NCI-H2196 (cell line): ENCODE results near the gene TMEM183A.
A peak's percentile ranks its signal among the peaks of the same experiment; 100 is the strongest.
"Not testable (repeated sequence)": the region's sequence is repeated elsewhere in the genome, so short reads cannot be mapped to it uniquely, and the experiment has no call there.

Experiments
- DNase-seq: peaks from one replicate; lab custom pipeline; 2025; ENCODE audit not compliant: unreplicated experiment; lab: John Stamatoyannopoulos, UW

TMEM183A gene

DNA sequence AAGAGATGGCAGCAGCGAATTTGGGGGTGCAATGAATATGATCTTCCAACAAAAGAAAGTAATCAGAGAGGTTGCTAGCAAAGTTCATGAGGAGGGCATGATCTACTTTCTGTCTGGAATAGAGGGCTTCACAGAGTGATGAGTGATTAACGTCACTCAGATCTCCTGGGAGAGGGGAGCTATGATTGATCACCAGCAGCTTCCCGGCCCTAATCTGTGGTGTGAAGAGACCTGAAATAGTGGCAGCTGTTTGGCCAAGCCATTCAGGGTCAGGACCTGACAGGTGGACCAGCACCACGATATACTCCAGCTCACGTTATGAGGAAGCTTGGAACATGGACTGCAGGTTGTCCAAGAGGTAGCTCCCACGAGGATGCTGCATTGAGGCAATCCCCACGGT, 19.9 kb upstream of the TMEM183A start:
- no peak for DNase-seq

DNA sequence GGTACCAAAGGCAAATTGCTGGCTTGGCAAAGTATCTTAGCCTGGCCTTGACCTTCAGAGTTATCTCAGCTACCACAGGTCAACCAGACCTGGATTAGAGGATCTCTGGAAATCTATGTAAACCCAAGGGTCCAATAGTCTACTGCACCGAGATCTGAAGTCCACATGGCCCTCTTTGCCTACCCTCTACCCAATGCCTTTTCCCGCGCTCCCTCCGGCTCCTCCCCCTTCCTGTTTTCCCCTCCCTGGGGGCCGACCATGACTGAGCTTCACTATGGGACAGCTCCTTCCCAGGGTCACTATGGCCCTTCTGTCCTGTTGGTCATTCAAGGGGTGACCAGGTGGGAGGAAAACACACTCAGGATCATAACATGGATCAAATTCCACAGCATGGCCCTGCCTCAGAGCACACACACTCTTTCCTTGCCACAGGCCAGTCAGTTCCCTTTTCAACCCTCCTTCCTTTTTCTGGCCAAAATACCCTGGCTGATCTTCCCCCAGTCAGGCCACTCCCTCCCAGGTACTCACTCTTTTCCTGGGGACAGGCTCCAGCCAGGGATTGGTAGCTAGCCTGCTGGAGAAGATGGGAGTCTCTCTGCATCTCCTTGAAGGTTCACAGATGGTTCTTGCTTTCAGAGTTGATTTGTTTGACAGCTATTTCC, 19.1 kb upstream of the TMEM183A start:
- DNase-seq = no peak

DNA sequence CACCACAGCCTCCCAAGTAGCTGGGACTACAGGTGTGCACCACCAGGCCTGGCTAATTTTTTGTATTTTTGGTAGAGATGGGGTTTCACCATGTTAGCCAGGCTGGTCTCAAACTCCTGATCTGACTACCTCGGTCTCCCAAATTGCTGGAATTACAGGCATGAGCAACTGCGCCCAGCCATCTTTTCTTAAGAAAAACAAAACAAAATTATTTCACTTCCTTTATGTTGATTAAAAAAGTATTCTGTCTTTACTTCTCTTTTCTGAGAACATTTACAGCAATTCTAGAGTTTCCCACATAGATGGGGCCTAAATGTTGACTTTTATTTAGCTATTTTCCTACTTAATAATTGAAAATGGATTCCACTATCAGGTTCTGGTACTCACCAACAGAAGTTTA, 17.3 kb upstream of the TMEM183A start:
- DNase-seq = no peak

DNA sequence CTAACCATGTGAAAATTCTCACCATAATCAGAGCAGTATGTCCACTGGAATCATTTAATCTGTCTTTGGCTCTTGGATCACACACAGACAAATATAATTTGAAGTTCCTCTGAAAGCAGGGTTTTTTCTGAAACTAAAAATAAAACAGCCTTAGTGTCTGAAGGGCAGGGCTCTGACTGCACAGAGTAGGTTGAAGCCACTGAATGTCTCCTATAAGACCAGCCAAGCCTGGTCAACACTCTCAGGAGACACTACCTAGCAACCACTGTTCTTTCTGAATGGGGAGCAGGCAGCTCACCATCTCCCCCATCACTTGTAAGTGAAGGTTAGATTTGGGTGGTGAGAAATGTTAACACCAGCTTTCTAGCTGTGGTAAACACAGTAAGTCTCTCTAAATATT, 16.1 kb upstream of the TMEM183A start:
- no peak for DNase-seq

GRCh38 chr1:202994756-202995155, 12.4 kb upstream of the TMEM183A start:
- DNase-seq = no peak

GRCh38 chr1:202998836-202999750, 8.1 kb upstream of the TMEM183A start:
- peak; percentile 67 for DNase-seq

DNA sequence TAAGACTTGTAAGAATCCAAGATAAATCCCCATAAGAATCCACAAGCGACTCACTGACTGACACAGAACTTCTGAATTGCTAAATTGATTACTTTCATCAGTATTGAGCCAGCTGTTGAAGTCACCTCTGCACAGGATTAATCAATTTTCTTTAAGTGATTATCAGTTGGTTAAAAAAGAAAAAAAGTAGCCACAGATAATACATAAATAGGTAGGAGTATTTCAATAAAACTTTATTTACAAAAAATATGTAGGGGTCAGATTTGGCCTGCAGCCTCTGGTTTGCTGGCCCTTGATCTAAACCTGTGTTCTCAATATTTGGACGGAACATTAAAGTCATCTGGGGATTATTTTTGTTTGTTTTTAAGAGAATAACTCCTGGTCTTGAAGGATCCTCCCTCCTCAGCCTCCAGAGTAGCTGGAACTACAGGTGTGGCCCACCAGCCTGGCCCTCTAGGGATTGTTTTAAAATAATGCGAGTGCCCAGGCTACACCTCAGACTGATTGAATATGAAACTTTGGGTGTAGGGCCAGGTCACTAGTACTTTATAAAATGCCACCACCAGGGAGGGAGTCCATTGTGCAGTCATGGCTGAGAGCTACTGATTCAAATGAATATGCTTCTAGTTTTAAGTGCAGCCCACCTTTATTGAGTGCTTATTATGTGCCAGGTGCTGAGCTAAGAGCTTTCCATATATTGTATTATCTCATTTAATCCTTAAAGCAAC, 6.8 kb upstream of the TMEM183A start:
- DNase-seq = no peak

DNA sequence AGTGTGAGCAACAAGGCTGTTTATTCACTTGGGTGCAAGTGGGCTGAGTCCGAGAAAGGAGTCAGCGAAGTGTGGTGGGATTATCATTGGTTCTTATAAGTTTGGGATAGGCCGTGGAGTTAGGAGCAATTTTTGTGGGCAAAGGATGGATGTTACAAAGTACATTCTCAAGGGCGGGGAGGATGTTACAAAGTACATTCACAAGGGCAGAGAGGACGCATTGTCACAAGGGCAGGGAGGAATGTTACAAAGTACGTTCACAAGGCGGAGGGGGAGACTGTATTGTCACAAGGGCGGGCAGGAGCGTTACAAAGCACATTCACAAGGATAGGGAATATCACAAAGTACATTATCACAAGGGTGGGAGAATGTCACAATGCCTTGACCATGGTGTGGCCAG, 5.2 kb upstream of the TMEM183A start:
- no peak for DNase-seq

DNA sequence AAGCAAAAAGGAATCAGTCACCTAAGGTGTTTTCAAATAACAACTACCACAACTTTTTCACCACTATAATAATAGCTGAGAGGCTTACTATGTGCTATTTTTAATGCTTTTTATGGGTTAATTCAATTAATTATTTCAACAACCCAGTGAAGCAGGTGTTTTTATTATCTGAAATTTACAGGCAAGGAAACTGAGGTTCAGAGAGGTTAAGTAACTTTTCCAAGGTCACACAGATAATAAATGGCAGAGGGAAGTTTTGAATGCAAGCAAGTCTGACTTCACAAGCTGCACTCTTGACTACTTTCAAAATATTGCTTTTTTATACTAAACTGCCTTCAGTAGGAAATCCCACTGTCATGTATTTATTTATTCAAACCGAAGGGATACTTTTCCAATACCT, 4.2 kb upstream of the TMEM183A start:
- DNase-seq = no peak

DNA sequence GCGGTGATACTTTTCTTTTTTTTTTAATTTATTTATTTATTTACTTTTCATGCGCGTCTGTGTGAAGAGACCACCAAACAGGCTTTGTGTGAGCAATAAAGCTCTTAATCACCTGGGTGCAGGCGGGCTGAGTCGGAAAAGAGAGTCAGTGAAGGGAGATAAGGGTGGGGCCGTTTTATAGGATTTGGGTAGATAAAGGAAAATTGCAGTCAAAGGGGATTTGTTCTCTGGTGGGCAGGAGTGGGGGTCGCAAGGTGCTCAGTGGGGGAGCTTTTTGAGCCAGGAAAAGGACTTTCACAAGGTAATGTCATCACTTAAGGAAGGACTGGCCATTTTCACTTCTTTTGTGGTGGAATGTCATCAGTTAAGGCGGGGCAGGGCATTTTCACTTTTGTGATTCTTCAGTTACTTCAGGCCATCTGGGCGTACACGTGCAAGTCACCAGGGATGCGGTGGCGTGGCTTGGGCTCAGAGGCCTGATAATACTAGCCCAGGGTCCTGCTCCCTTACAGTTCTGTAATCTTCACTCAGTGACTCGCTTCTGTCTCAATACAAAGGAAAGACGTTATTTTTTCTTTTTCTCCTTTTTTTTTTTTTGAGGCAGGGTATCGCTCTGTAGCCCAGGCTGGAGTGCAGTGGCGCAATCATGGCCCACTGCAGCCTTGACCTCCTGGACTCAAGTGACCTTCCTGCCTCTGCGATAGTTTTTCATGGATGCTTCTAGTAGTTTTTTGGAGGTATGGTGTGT, 1.6 kb upstream of the TMEM183A start:
- not testable (repeated sequence) for DNase-seq

GRCh38 chr1:203009185-203009584, 2.0 kb downstream of the TMEM183A start:
- no peak for DNase-seq

DNA sequence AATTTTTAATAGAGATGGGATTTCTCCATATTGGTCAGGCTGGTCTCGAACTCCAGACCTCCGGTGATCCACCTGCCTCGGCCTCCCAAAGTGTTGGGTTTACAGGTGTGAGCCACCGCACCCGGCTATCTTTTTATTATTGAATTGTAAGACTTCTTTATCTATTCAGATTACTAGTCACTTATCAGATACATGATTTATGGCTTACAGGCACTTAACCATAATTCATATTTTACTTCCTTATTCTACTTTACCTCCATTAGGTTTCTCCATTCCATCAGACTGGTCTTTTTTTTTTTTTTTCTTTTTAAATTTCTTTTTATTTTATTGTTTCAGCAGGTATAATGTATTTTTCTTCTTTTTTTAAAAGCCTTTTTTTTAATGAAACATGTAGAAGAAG, 4.4 kb downstream of the TMEM183A start:
- no peak for DNase-seq

GRCh38 chr1:203017061-203017460, 9.9 kb downstream of the TMEM183A start:
- DNase-seq = no peak

DNA sequence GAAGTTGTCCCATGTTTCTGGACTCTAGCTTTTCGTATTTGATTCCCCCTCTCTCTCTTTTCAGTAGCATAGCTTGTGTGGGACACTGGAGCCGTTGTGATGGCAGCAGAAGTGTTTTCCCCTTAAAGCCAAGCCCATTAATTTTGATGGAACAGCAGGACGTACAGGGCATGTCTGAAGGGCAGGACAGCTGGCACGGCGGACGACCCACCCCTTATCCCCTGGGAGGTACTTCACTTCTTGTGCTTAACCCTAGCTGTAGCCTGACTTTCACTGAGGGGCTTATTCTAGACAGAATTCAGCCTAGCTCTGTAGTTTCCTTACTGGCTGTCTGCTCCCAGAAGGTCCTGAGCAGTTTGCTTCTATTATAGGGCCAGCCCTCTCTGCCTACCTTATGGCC, 10.5 kb downstream of the TMEM183A start:
- no peak for DNase-seq

GRCh38 chr1:203022855-203023254, 15.7 kb downstream of the TMEM183A start:
- not testable (repeated sequence) for DNase-seq

DNA sequence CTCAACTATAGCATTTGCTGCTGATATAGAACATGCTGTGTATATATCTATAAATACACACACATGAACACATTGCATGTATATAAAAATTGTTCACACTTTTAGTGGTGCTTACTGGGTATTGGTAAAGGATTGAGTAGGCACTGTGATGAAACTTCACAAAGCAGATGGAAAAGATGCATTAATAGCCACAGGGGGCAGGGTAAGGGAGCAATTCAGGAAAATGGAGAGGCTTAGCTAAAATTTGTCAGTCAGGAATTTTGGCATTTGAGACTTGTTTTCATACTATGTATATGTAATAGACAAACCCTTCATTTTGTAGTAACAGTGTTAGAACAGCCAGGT, 18.5 kb downstream of the TMEM183A start:
- no peak for DNase-seq

GRCh38 chr1:203026031-203026665, 19.0 kb downstream of the TMEM183A start, which contains the start of gene PPFIA4:
Gene PPFIA4 (plus strand): TSS chr1:203026491. CDS start chr1:203039009, 12,518 bp downstream.
- DNase-seq = peak; percentile 96

DNA sequence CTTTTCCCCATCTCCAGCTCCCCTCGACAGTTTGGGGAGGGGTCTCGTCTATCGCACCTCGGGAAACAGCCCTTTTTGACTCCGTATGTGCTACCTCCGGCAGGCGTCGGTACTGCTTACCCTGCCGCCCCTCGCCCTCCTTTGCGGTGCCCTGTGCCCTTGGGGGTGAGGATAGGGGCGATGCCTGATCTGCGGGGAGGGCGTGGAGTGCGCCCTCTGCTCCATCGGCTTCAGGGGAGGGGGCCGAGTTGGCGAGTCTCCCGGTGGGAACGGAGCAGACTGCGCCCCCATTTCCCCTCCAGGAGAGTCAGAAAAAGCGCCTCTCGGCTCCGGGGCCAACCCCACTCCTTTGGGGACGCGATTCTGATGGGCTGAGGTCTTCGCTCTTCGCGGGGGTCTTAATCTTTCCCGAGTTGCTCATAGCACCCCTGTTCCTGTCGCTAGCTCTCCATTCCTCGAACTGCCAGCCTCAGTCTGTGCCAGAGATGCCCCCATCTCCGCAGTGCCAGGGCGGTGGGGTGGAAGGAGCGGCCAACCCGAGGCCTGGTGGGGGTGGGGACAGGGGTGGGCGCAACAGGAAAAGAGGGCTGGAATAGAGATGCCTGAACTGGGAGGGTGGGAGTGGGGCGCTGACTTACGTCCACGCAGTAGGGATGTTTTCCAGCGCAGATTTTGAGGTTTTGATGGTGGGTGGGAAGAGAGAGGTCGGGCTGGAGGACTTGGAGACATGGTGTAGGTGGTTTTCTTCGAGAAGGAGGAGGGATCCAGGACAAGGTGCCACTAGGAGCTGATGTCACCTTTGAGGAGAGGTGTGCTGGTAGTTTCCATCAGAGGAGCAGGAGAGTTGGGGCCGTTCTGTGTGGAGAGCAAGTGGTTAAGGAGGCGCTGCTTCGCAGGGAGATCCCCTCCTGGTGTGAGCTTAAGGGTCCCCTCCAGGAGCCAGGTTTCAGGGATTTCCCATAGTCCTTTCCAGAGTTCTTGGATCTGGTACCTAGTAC, 19.8 kb downstream of the TMEM183A start:
- DNase-seq = no peak

DNA sequence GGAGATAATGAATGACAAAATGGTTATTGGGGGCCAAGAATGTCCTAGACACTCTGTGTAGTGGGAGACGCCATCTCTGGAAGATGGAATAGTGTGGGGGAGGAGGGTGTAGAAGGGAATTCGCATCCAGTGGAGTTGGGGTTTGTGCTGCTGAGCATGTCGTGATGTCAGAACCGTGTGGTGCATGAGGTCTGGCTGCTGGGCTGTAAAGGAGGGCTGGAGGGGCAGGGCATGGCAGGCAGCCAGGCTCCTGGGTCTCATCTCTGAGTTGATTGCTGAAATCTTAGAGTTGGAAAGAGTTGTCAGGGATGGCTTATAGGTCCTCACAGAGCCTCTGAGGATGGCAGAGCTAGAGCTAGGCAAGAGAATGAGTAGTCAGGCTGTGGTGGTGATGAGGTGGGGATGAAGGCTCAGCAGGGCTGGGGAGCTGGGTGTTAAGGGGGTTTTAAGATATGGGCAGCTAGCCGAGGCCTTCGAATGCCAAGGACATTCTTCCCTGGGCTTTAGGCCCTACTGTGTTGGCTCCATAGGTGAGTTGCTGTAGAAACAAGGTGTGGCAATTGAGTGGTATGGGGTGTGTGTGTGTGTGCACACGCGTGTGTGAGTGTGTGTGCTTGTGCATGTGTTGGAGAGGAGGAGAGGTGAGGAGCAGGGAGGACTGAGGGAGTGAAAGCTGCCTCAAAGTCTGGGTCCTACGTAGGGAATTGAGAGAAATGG, 21.1 kb downstream of the TMEM183A start:
- DNase-seq = no peak
